Effector memory CD4-positive, alpha-beta T cell (primary cell): ENCODE data around the gene RPS6KB2.

Experiments
- DNase-seq, 3 donors: peaks; one replicate each; pipeline ENCODE4 v3.0.0-alpha.2; 2020
- H3K27ac ChIP-seq: 2 replicates; pipeline ENCODE4 v1.7.0; 2013; ENCODE audit warnings: mild to moderate bottlenecking, low read length, moderate library complexity; ENCODE audit not compliant: insufficient read depth, poor library complexity, severe bottlenecking
- H3K27me3 ChIP-seq: replicated peaks from 2 replicates; pipeline ENCODE4 v1.7.0; 2013; ENCODE audit warnings: mild to moderate bottlenecking, low read length; ENCODE audit not compliant: insufficient read depth, control insufficient read depth, poor library complexity, severe bottlenecking
- H3K36me3 ChIP-seq: 2 replicates; pipeline ENCODE4 v1.7.0; 2013; ENCODE audit warnings: mild to moderate bottlenecking, low read length, moderate library complexity; ENCODE audit not compliant: control insufficient read depth, insufficient read depth
- H3K4me1 ChIP-seq: 2 replicates; pipeline ENCODE4 v1.7.0; 2013; ENCODE audit warnings: low read length, mild to moderate bottlenecking; ENCODE audit not compliant: control insufficient read depth, insufficient read depth, poor library complexity, severe bottlenecking
- H3K4me3 ChIP-seq: 2 replicates; pipeline ENCODE4 v1.7.0; 2013; ENCODE audit warnings: low read length, low read depth, mild to moderate bottlenecking; ENCODE audit not compliant: insufficient read depth, poor library complexity, severe bottlenecking
- H3K9me3 ChIP-seq: 2 replicates; pipeline ENCODE4 v1.7.0; 2013; ENCODE audit warnings: mild to moderate bottlenecking, low read length, moderate library complexity; ENCODE audit not compliant: control insufficient read depth

The RPS6KB2 gene

GRCh38 chr11:67482275-67482826, 54.1 kb downstream of the RPS6KB2 start:
- peak overlapping the region; percentile 86 for H3K27ac ChIP-seq
- H3K4me3 ChIP-seq, result peak overlapping the region; percentile 58
- H3K9me3 ChIP-seq, result no peaks in the 10 kb centered on the region
- H3K36me3 ChIP-seq, result peaks cover 5% of the 10 kb centered on the region
- H3K4me1 ChIP-seq, result peaks cover 44% of the 10 kb centered on the region
- no peaks in the 10 kb centered on the region for H3K27me3 ChIP-seq
- no peak for DNase-seq

DNA sequence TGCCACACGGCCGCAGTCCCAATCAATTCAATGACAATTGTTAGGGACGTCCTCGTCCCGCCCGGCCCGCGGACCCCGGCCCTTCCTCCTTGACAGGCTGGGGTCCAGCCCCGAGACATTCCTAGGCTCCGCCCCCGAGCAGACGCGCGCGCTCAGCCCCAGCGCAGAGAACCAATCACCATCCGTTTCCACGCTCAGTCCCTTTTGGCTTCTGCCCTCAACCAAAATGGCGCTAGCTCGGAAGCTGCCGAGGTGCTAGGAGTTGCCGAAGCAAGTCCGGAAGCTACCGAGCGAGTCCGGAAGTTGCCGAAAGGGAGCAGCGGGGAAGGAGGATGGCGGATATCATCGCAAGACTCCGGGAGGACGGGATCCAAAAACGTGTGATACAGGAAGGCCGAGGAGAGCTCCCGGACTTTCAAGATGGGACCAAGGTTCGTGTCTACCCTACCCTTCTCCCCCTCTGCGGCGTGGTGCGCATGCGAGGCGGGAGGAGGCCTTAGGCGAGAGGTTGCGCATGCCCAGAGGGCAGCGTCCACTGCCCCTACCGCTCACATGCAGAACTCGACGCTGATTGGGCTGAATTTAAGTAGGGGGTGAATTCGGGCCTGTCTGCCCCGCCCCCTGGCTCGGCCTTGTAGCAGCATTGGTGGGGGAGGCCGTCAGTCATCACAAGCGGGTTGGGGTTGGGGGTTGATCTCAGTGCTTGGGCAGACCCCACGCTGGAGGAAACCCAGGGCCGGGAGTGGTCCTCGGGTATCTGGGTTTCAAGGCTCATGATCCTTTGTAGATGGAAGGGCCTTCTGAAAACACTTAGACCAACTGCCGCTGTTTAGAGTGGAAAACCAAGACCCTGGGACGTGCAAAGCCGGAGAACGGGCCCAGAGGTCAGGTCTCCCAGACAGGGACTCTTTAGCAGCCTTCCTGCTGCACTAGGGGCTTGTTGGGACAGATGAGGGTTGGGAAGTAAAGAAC, 54.8 kb downstream of the RPS6KB2 start, which contains the start of gene AIP:
AIP (plus strand) TSS at position 200 of the 972 bp plus-strand sequence; CDS start at position 333, 133 bp downstream.
- Histone ChIP-seq H3K36me3 (peaks cover 12% of the 10 kb centered on the region), H3K27me3 (no peaks in the 10 kb centered on the region), H3K27ac (peak within 1 kb of the TSS; percentile 86), H3K9me3 (no peaks in the 10 kb centered on the region), H3K4me1 (peaks cover 50% of the 10 kb centered on the region), H3K4me3 (peak within 1 kb of the TSS; percentile 58)
- DNase-seq, result peak; percentile 88 to 96 (median 95)

DNA sequence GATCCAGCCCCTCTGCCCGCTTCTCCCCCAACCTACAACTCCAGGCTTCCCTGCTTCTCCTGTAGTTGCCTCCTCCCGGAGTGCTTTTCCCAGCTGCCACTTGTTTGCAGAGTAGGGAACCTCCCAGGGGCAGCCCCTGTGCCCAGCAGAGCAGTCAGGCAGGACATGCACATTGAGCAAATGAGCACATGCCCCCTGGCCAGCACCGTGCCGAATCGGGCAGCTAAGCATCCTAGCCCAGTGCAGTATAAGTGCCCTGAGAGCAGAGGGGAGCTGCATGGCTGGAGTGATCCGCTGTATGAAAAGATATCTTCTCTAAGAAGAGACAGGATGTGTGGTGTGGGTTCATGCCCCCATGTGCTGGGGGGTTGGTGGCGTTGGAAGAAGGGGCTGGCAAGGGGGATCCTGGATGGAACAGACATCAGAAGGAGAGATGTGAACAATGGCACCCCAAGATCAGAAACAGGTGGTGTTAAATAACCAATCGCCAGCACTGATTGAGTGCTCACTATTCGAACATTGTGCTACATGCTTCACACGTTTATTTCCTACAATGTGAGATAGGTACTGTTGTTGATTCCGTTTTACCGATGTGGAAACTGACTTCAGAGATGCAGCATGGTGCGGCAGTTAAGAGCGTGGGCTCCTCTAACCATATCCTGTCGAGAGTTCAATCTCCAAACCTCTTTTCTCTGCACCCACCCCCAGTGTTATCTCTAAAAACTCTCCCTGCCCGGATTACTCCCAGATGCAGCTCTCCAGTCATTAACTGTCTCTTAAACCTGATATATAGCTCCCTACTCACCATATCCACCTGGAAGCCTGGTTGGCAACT, 55.8 kb downstream of the RPS6KB2 start:
- no peaks in the 10 kb centered on the region for H3K9me3 ChIP-seq
- no peaks in the 10 kb centered on the region for H3K27me3 ChIP-seq
- peak overlapping the region; percentile 58 for H3K4me3 ChIP-seq
- peak in 1 of 3 donors; percentile 26 for DNase-seq
- H3K27ac ChIP-seq, result peak overlapping the region; percentile 86
- H3K4me1 ChIP-seq, result peaks cover 50% of the 10 kb centered on the region
- peaks cover 18% of the 10 kb centered on the region for H3K36me3 ChIP-seq

DNA sequence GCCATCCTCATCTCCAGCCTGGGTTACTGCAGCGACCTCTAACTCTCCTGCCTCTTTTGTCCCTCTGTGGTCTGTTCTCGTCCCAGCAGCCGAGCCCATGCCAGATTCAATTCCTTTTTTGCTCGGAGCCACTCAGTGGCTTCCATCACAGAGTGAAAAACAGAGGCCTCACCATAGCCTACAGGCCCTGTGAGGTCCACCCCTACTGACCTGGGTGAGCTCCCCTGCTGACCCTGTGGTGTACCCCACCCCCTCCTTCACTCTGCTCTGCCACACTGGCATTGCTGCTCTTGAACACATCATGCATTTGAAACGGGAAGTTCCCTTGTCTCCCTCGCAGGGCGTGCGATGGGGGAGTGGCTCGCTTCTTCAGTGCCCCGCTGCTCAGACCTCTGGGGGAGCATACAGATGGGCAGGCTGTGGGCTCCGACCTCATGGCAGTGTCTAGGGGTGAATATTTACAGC, 56.6 kb downstream of the RPS6KB2 start:
- DNase-seq, result peak in 2 of 3 donors; percentile 54 to 55

More for the DNA sequence above, 56.6 kb downstream of the RPS6KB2 start:
- peaks cover 50% of the 10 kb centered on the region for H3K4me1 ChIP-seq
- no peaks in the 10 kb centered on the region for H3K9me3 ChIP-seq
- H3K27ac ChIP-seq, result peak overlapping the region; percentile 86
- no peaks in the 10 kb centered on the region for H3K27me3 ChIP-seq
- peak overlapping the region; percentile 34 for H3K4me3 ChIP-seq
- peaks cover 27% of the 10 kb centered on the region for H3K36me3 ChIP-seq
